Progenitor cell of endocrine pancreas (in vitro differentiated cells): Measurements from ENCODE around the gene TMEM44. TPM values are rescaled to one million over a fixed set of nuclear protein-coding genes. Genes with fewer than 3 reads are reported as not detected.
"Not testable (repeated sequence)": the region's sequence is repeated elsewhere in the genome, so short reads cannot be mapped to it uniquely, and the experiment has no call there.

ENCODE experiments used
- DNase-seq: peaks from one replicate; pipeline ENCODE4 v3.0.0; 2021; ENCODE audit warnings: low spot score; ENCODE audit not compliant: unreplicated experiment
- H3K27ac Mint-ChIP-seq: 2 replicates; pipeline ENCODE4 v1.8.0; 2021; ENCODE audit warnings: mild to moderate bottlenecking, moderate library complexity, mixed read lengths
- H3K27me3 Mint-ChIP-seq: 2 replicates; pipeline ENCODE4 v1.8.0; 2021; ENCODE audit warnings: mixed read lengths
- H3K36me3 Mint-ChIP-seq: 2 replicates; pipeline ENCODE4 v1.8.0; 2022; ENCODE audit warnings: mixed read lengths; ENCODE audit not compliant: insufficient read depth
- H3K4me1 Mint-ChIP-seq: 2 replicates; pipeline ENCODE4 v1.8.0; 2021; ENCODE audit warnings: low read depth, mixed read lengths
- H3K4me3 Mint-ChIP-seq: 2 replicates; pipeline ENCODE4 v1.8.0; 2021; ENCODE audit warnings: low read depth, mild to moderate bottlenecking, moderate library complexity, mixed read lengths
- H3K9me3 Mint-ChIP-seq: 2 replicates; pipeline ENCODE4 v1.8.0; 2021; ENCODE audit warnings: low read depth, mixed read lengths
- CTCF ChIP-seq: fragments of 200-600 bp; sonication (generic); IDR thresholded peaks from one replicate; pipeline ENCODE4 v1.5.0; 2021; ENCODE audit warnings: antibody characterized with exemption, mild to moderate bottlenecking; ENCODE audit not compliant: unreplicated experiment
- total RNA-seq: library from RNA; stranded (reverse); gene quantifications from 2 replicates; pipeline ENCODE4 v1.2.1, GENCODE V29; 2021

TMEM44 gene
- total RNA-seq, 1 donor from 2014 or later, result 44.7 TPM

GRCh38 chr3:194606163-194606562 lies 27.1 kb downstream of the TMEM44 start:
- Mint-ChIP-seq H3K36me3 (peaks cover 15% of the 10 kb centered on the region), H3K4me3 (no peak overlapping the region)

GRCh38 chr3:194605314-194605713 lies 27.9 kb downstream of the TMEM44 start:
- H3K36me3 Mint-ChIP-seq, result peaks cover 18% of the 10 kb centered on the region
- H3K4me1 Mint-ChIP-seq, H3K27ac Mint-ChIP-seq, H3K27me3 Mint-ChIP-seq, H3K4me3 Mint-ChIP-seq, H3K9me3 Mint-ChIP-seq, DNase-seq: not testable (repeated sequence)

More at GRCh38 chr3:194606163-194606562, 27.1 kb downstream of the TMEM44 start:
- DNase-seq, result no peak
- H3K9me3 Mint-ChIP-seq, result no peaks in the 10 kb centered on the region
- no peak for TF ChIP-seq CTCF
- H3K27ac Mint-ChIP-seq, result no peak overlapping the region
- no peaks in the 10 kb centered on the region for H3K27me3 Mint-ChIP-seq
- H3K4me1 Mint-ChIP-seq, result peaks cover 10% of the 10 kb centered on the region

- Mint-ChIP-seq H3K27me3 (no peaks in the 10 kb centered on the region), H3K27ac (no peak overlapping the region), H3K9me3 (no peaks in the 10 kb centered on the region), H3K4me3 (no peak overlapping the region), H3K4me1 (peaks cover 10% of the 10 kb centered on the region), H3K36me3 (peaks cover 18% of the 10 kb centered on the region)
- DNase-seq, result no peak
- peak; percentile 40 for TF ChIP-seq CTCF
These were observed 28.4 kb downstream of the TMEM44 start for GRCh38 chr3:194604837-194605236.

GRCh38 chr3:194604126-194604525 lies 29.1 kb downstream of the TMEM44 start:
- peaks cover 10% of the 10 kb centered on the region for H3K4me1 Mint-ChIP-seq
- H3K36me3 Mint-ChIP-seq, result peaks cover 16% of the 10 kb centered on the region
- H3K27ac Mint-ChIP-seq, result no peak overlapping the region
- H3K4me3 Mint-ChIP-seq, result no peak overlapping the region
- H3K27me3 Mint-ChIP-seq, result no peaks in the 10 kb centered on the region
- no peak for TF ChIP-seq CTCF
- no peak for DNase-seq
- H3K9me3 Mint-ChIP-seq, result no peaks in the 10 kb centered on the region

GRCh38 chr3:194602669-194603171 lies 30.5 kb downstream of the TMEM44 start:
- Mint-ChIP-seq H3K4me1 (peaks cover 10% of the 10 kb centered on the region), H3K27ac (peak overlapping the region; percentile 73), H3K36me3 (peaks cover 20% of the 10 kb centered on the region), H3K9me3 (no peaks in the 10 kb centered on the region), H3K4me3 (no peak overlapping the region), H3K27me3 (no peaks in the 10 kb centered on the region)
- TF ChIP-seq CTCF, result peak; percentile 16
- no peak for DNase-seq

- Mint-ChIP-seq H3K36me3 (peaks cover 11% of the 10 kb centered on the region), H3K9me3 (no peaks in the 10 kb centered on the region), H3K27ac (peak overlapping the region; percentile 35), H3K27me3 (no peaks in the 10 kb centered on the region), H3K4me1 (peaks cover 12% of the 10 kb centered on the region), H3K4me3 (no peak overlapping the region)
- no peak for DNase-seq
- no peak for TF ChIP-seq CTCF
These were observed 34.3 kb downstream of the TMEM44 start for GRCh38 chr3:194598771-194599557.
